ENCODE measurements around the gene P2RY2.

P2RY2 gene

GRCh38 chr11:73204711-73205121 lies 13.4 kb upstream of the P2RY2 start:
- no peaks in the 10 kb centered on the region for H3K36me3 Mint-ChIP-seq
- H3K4me3 Mint-ChIP-seq: no peak overlapping the region
- no peaks in the 10 kb centered on the region for H3K9me3 Mint-ChIP-seq
- H3K27me3 Mint-ChIP-seq: peaks cover 51% of the 10 kb centered on the region
- H3K27ac Mint-ChIP-seq: no peak overlapping the region
- no peak for DNase-seq
- CTCF ChIA-PET: no interaction called here
- H3K4me1 Mint-ChIP-seq: peaks cover 8% of the 10 kb centered on the region

GRCh38 chr11:73205661-73206343 lies 12.3 kb upstream of the P2RY2 start:
- H3K4me1 Mint-ChIP-seq: peaks cover 8% of the 10 kb centered on the region
- DNase-seq: no peak
- H3K27ac Mint-ChIP-seq: no peak overlapping the region
- no peaks in the 10 kb centered on the region for H3K9me3 Mint-ChIP-seq
- peaks cover 45% of the 10 kb centered on the region for H3K27me3 Mint-ChIP-seq
- H3K36me3 Mint-ChIP-seq: no peaks in the 10 kb centered on the region
- CTCF ChIA-PET: interaction anchor here (1.1 kb wide), 1 partner anchor 30 kb away, joined by 3 read pairs; no protein-coding TSS in a partner anchor
- H3K4me3 Mint-ChIP-seq: no peak overlapping the region

- no peaks in the 10 kb centered on the region for H3K9me3 Mint-ChIP-seq
- H3K4me1 Mint-ChIP-seq: peaks cover 8% of the 10 kb centered on the region
- CTCF ChIA-PET: interaction anchor here (0.6 to 1.2 kb wide), 5 partner anchors 11 to 222 kb away, joined by 3 read pairs; no protein-coding TSS in a partner anchor
- H3K4me3 Mint-ChIP-seq: no peak overlapping the region
- no peak for DNase-seq
- no peak overlapping the region for H3K27ac Mint-ChIP-seq
- H3K27me3 Mint-ChIP-seq: peaks cover 50% of the 10 kb centered on the region
- H3K36me3 Mint-ChIP-seq: no peaks in the 10 kb centered on the region
Measured at GRCh38 chr11:73206801-73207200, 11.3 kb upstream of the P2RY2 start.

GRCh38 chr11:73209892-73210291 lies 8.2 kb upstream of the P2RY2 start:
- CTCF ChIA-PET: interaction anchor here (1.5 kb wide), 1 partner anchor 378 kb away, joined by 3 read pairs; no protein-coding TSS in a partner anchor
- Mint-ChIP-seq H3K4me3 (no peak overlapping the region), H3K9me3 (no peaks in the 10 kb centered on the region), H3K4me1 (peaks cover 3% of the 10 kb centered on the region), H3K27ac (no peak overlapping the region), H3K27me3 (peaks cover 38% of the 10 kb centered on the region), H3K36me3 (no peaks in the 10 kb centered on the region)
- DNase-seq: no peak

- Mint-ChIP-seq H3K4me3 (no peak overlapping the region), H3K36me3 (no peaks in the 10 kb centered on the region), H3K4me1 (no peaks in the 10 kb centered on the region), H3K27ac (no peak overlapping the region), H3K27me3 (peaks cover 38% of the 10 kb centered on the region), H3K9me3 (no peaks in the 10 kb centered on the region)
- DNase-seq: no peak
- CTCF ChIA-PET: interaction anchor here (0.6 to 1.1 kb wide), 2 partner anchors 24 to 78 kb away, joined by 3 to 4 read pairs; no protein-coding TSS in a partner anchor
Measured at GRCh38 chr11:73210916-73211667, 7.0 kb upstream of the P2RY2 start.

- no peak overlapping the region for H3K27ac Mint-ChIP-seq
- H3K4me3 Mint-ChIP-seq: no peak overlapping the region
- no peak for DNase-seq
- H3K27me3 Mint-ChIP-seq: peaks cover 50% of the 10 kb centered on the region
- CTCF ChIA-PET: interaction anchor here (1.0 kb wide), 1 partner anchor 382 kb away, joined by 3 read pairs; no protein-coding TSS in a partner anchor
- peaks cover 5% of the 10 kb centered on the region for H3K4me1 Mint-ChIP-seq
- H3K36me3 Mint-ChIP-seq: no peaks in the 10 kb centered on the region
- H3K9me3 Mint-ChIP-seq: no peaks in the 10 kb centered on the region
Measured at GRCh38 chr11:73213196-73214143, 4.6 kb upstream of the P2RY2 start.

GRCh38 chr11:73215191-73216134 lies 2.6 kb upstream of the P2RY2 start:
- H3K27ac Mint-ChIP-seq: no peak overlapping the region
- no peaks in the 10 kb centered on the region for H3K9me3 Mint-ChIP-seq
- H3K36me3 Mint-ChIP-seq: no peaks in the 10 kb centered on the region
- peaks cover 65% of the 10 kb centered on the region for H3K27me3 Mint-ChIP-seq
- H3K4me1 Mint-ChIP-seq: peaks cover 6% of the 10 kb centered on the region
- DNase-seq: no peak
- CTCF ChIA-PET: no interaction called here
- H3K4me3 Mint-ChIP-seq: no peak overlapping the region

- Mint-ChIP-seq H3K27ac (no peak overlapping the region), H3K27me3 (peaks cover 67% of the 10 kb centered on the region), H3K9me3 (no peaks in the 10 kb centered on the region), H3K4me3 (no peak overlapping the region), H3K36me3 (no peaks in the 10 kb centered on the region), H3K4me1 (peaks cover 6% of the 10 kb centered on the region)
- CTCF ChIA-PET: interaction anchor here (1.3 to 1.6 kb wide), 3 partner anchors 20 to 79 kb away, joined by 3 to 4 read pairs (median 3); no protein-coding TSS in a partner anchor
- DNase-seq: no peak
Measured at GRCh38 chr11:73216465-73216864, 1.6 kb upstream of the P2RY2 start.

GRCh38 chr11:73217131-73217809 lies 811 bp upstream of the P2RY2 start:
- H3K4me3 Mint-ChIP-seq: peak overlapping the region; percentile 25

GRCh38 chr11:73217810-73218105 lies 323 bp upstream of the P2RY2 start:
- Mint-ChIP-seq H3K27ac (no peak overlapping the region), H3K9me3 (no peaks in the 10 kb centered on the region), H3K27me3 (peaks cover 76% of the 10 kb centered on the region), H3K4me3 (peak overlapping the region; percentile 25), H3K4me1 (peaks cover 6% of the 10 kb centered on the region), H3K36me3 (no peaks in the 10 kb centered on the region)
- DNase-seq: no peak
- CTCF ChIA-PET: interaction anchor here (0.9 to 1.6 kb wide), 4 partner anchors 11 to 77 kb away, joined by 3 to 4 read pairs (median 3); no protein-coding TSS in a partner anchor

More at GRCh38 chr11:73217131-73217809, 811 bp upstream of the P2RY2 start:
- peaks cover 73% of the 10 kb centered on the region for H3K27me3 Mint-ChIP-seq
- peaks cover 6% of the 10 kb centered on the region for H3K4me1 Mint-ChIP-seq
- H3K36me3 Mint-ChIP-seq: no peaks in the 10 kb centered on the region
- no peak for DNase-seq
- no peaks in the 10 kb centered on the region for H3K9me3 Mint-ChIP-seq
- CTCF ChIA-PET: interaction anchor here (0.9 to 1.6 kb wide), 4 partner anchors 11 to 78 kb away, joined by 3 to 4 read pairs (median 3); no protein-coding TSS in a partner anchor
- no peak overlapping the region for H3K27ac Mint-ChIP-seq

GRCh38 chr11:73218830-73219215 lies 742 bp downstream of the P2RY2 start:
- CTCF ChIA-PET: interaction anchor here (1.0 to 2.3 kb wide), 3 partner anchors 17 to 388 kb away, joined by 4 to 12 read pairs (median 4); no protein-coding TSS in a partner anchor
- Mint-ChIP-seq H3K27ac (no peak overlapping the region), H3K36me3 (no peaks in the 10 kb centered on the region), H3K4me1 (peaks cover 6% of the 10 kb centered on the region), H3K27me3 (peaks cover 82% of the 10 kb centered on the region), H3K4me3 (no peak overlapping the region), H3K9me3 (no peaks in the 10 kb centered on the region)
- DNase-seq: no peak

GRCh38 chr11:73219396-73220285 lies 1.6 kb downstream of the P2RY2 start:
- no peak for DNase-seq
- H3K4me3 Mint-ChIP-seq: no peak overlapping the region
- CTCF ChIA-PET: interaction anchor here (1.0 to 2.3 kb wide), 4 partner anchors 17 to 389 kb away, joined by 3 to 12 read pairs (median 4); no protein-coding TSS in a partner anchor
- no peaks in the 10 kb centered on the region for H3K9me3 Mint-ChIP-seq
- H3K27me3 Mint-ChIP-seq: peaks cover 90% of the 10 kb centered on the region
- H3K4me1 Mint-ChIP-seq: peaks cover 6% of the 10 kb centered on the region
- H3K27ac Mint-ChIP-seq: no peak overlapping the region
- H3K36me3 Mint-ChIP-seq: no peaks in the 10 kb centered on the region
